HG03039 (cell line): ENCODE results near the gene NRK.
"Not testable (repeated sequence)": the region's sequence is repeated elsewhere in the genome, so short reads cannot be mapped to it uniquely, and the experiment has no call there.

Experiments
- ATAC-seq: cut with Tn5 transposase; IDR thresholded peaks from one replicate; pipeline ENCODE4 v1.9.1; 2021; ENCODE audit warnings: mild to moderate bottlenecking, moderate library complexity; ENCODE audit not compliant: unreplicated experiment

NRK gene, protein sequence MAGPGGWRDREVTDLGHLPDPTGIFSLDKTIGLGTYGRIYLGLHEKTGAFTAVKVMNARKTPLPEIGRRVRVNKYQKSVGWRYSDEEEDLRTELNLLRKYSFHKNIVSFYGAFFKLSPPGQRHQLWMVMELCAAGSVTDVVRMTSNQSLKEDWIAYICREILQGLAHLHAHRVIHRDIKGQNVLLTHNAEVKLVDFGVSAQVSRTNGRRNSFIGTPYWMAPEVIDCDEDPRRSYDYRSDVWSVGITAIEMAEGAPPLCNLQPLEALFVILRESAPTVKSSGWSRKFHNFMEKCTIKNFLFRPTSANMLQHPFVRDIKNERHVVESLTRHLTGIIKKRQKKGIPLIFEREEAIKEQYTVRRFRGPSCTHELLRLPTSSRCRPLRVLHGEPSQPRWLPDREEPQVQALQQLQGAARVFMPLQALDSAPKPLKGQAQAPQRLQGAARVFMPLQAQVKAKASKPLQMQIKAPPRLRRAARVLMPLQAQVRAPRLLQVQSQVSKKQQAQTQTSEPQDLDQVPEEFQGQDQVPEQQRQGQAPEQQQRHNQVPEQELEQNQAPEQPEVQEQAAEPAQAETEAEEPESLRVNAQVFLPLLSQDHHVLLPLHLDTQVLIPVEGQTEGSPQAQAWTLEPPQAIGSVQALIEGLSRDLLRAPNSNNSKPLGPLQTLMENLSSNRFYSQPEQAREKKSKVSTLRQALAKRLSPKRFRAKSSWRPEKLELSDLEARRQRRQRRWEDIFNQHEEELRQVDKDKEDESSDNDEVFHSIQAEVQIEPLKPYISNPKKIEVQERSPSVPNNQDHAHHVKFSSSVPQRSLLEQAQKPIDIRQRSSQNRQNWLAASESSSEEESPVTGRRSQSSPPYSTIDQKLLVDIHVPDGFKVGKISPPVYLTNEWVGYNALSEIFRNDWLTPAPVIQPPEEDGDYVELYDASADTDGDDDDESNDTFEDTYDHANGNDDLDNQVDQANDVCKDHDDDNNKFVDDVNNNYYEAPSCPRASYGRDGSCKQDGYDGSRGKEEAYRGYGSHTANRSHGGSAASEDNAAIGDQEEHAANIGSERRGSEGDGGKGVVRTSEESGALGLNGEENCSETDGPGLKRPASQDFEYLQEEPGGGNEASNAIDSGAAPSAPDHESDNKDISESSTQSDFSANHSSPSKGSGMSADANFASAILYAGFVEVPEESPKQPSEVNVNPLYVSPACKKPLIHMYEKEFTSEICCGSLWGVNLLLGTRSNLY (N-terminal part only)

DNA sequence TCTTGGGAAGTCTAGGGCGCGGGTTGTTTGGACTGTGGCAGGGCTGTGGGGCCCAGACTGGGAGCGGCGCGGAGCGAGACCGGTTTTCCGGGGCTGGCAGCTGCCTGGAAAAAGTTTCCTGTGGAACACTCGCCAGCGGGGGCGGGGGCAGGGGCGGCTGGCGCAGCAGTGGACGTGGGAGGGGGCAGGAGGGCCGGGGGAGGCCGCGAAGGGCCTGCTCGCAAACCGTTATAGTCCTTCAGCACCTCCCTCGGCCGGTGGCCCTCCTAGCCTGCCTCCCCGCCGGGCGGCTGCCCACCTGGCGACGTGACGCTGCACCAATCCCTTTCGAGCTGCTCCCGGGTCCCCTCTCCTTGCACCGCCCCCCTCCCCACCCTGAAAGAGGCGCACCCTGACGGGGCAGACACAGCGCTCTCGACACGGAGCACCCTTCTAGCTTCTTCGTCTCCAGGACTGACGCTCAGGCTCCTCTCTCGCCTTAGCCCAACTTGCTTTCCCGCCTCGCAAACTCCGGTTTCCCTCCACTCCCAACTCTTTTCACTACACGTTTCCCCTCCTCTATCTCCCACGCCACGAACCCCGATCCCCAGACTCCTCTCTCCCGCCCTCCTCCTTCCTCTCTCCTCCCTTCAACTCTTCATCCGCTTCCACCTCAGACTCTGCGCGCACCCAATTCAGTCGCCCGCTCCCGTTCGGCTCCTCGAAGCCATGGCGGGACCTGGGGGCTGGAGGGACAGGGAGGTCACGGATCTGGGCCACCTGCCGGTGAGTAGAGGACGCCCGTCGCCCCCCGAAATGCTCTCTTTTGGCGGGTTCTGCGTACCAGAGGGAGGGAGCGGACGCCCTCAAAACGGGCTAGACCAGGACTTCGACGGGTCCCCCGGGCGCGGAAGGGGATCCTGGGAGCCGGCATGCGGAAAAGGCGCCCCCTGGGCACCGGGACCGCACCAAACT is at the start of gene NRK:
TSS of gene NRK (plus strand) at position 402 of the 954 bp plus-strand sequence. CDS start at position 709, 307 bp downstream.
- no peak for ATAC-seq

DNA sequence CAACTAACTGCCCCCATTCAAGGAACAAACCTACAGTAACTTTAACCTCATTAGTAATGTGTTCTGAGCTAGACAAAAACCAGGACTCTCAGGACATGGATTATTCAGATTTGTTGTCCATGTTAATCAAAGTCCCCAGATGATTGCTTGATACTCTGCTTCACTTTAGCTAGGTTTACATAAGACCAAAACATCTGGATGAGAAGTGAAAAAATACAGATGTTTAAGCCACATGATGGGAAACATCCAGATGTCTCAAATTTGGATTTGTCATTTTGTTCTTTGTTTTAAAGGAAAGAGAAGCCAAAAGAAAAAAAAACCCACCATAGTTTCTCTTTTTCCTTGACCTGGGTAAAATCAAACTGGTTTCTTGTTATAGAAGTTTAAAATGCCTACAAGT is 48.5 kb upstream of the NRK start:
- ATAC-seq = no peak

- ATAC-seq = no peak
Measured at GRCh38 chrX:105775679-105776078, 46.7 kb upstream of the NRK start.

DNA sequence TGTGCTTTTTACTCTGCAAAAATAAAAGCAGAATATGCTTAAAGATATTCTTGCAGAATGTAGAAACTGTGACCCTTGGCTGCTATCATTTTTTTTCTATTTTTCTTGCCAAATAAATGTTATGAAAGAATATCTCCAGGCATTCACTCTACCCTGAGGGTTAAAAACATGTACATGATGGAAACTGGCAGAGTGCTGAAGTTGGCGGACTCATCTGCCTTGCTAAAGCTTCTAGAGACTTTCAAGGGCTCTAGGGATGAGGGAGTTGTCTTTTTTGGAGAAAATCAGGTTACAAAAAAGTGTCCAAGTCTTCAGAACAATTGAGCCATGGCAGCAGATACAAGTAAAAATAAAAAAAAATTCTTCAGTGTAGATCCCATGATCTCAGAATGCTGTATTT is 40.5 kb upstream of the NRK start:
- ATAC-seq = no peak

DNA sequence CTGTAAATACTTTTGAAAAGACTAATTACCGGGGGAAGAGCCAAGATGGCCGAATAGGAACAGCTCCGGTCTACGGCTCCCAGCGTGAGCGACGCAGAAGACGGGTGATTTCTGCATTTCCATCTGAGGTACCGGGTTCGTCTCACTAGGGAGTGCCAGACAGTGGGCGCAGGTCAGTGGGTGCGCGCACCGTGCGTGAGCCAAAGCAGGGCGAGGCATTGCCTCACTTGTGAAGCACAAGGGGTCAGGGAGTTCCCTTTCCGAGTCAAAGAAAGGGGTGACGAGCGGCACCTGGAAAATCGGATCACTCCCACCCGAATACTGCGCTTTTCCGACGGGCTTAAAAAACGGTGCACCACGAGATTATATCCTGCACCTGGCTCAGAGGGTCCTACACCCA is 25.5 kb upstream of the NRK start:
- not testable (repeated sequence) for ATAC-seq

- ATAC-seq = no peak
Measured at GRCh38 chrX:105803891-105804290, 18.4 kb upstream of the NRK start.

DNA sequence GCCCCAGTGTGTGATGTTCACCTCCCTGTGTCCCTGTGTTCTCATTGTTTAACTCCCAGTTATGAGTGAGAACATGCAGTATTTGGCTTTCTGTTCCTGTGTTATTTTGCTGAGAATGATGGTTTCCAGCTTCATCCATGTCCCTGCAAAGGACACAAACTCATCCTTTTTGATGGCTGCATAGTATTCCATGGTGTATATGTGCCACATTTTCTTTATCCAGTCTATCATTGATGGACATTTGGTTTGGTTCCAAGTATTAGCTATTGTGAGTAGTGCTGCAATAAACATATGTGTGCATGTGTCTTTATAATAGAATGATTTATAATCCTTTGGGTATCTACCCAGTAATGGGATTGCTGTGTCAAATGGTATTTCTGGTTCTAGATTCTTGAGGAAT is 16.7 kb upstream of the NRK start:
- not testable (repeated sequence) for ATAC-seq

DNA sequence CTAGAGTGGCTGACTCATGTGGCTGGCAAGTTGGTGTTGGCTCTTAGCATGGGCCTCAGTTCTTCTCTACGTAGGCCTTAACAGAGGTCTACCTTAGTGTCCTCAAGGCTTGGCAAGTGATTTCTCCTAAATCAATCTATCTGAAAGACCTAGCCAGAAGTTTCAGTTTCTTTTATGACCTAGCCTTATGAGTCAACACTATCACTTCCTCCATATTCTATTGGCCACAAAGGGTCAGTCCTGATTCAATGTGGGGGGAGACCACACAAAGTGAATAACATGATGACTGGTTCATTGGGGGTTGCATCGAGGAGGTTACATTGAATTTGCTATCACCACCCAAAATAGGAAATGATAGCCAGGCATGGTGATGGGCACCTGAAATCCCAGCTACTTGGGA is 5.8 kb upstream of the NRK start:
- no peak for ATAC-seq

DNA sequence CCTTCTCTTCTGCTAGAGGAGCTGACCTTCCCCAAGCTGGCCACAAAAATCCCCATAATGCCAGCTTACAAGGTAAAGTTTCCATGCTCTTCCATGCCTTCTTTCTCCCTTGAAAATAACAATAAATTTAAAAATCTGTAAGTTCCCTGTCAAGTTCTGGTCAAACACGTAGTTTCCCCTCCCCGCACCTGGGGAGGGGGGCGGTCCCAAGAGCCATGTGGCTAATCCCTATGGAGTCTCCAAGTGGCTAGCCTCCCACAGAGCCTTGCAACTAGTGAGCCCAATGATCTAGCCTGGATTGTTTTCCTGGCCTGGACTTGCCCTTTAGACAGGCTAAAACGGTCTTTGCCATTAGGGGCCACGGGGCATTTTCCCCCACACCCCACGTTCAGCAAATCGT is 2.1 kb upstream of the NRK start:
- no peak for ATAC-seq

DNA sequence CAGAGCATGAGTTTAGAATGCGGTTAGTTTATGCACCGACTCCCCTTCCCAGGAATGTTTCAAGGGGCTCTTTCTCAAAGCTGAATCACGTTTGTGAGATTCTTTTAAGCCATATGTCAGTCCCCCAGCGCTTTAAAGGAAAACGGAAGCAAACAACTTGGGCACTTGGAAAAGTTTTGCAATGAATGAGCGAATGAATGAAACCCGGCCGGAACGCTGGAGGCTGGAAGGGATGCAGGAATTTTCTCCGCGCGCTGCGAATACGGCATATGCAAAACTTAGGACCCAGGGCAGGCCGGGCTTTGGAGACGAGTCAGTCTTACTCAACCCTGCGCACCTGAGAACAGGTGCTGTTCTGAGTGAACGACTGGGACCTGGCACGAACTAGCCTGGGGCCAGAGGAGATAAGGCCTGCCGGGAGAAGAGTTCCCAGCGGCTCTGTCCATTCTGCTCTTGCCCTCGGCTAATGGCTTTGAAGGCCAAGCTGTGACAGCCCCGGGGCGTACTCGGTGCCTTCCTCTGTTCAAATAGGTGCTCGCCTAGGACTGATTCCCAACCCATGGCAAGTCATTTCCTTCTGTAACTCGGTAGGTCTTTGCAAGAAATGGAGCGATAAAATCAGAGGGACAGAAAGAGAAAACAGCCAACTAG is 743 bp upstream of the NRK start:
- no peak for ATAC-seq

GRCh38 chrX:105823092-105823455 is 735 bp downstream of the NRK start:
- no peak for ATAC-seq

GRCh38 chrX:105829011-105829410 is 6.7 kb downstream of the NRK start:
- ATAC-seq = no peak

DNA sequence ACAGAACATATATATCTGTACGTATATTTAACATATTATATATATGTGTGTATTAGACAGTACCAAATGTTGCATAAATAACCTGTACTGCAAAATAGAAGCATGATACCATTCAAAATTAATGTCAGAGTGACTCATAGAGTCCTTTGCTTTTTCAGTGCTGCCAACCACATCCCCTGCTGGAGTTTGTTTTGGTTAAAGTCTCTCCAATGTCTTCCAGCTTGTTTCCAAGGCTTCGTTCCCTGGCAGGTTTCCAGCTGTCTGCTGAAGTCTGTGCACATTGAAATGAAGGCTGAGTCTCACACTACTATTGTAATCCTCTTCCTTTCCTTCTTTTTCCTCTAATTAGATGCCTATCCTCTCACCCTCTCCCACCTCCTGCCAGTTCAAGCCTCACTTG is 14.9 kb downstream of the NRK start:
- no peak for ATAC-seq

GRCh38 chrX:105845631-105846030 is 23.3 kb downstream of the NRK start:
- no peak for ATAC-seq

GRCh38 chrX:105850100-105850499 is 27.8 kb downstream of the NRK start:
- ATAC-seq = not testable (repeated sequence)

DNA sequence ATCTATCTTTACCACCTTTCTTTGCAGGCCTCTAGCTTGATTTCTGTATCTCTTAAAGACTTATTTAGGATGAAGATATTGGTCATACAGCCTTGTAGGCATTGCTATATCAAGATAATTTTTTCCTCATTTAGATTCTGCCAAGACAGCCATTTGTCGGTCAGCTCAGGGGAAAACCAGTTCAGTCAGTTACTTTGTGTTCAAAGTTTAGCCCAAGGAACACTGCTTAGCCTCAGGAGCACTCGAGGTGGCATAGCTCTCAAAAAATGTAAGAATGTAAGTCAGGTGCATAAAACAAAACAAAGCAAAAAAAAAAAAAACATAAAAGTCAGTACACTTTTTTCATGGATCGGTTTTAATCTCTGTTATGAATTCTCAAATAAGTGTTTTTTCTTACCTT is 43.4 kb downstream of the NRK start:
- ATAC-seq = no peak

GRCh38 chrX:105869701-105870100 is 47.4 kb downstream of the NRK start:
- ATAC-seq = no peak

DNA sequence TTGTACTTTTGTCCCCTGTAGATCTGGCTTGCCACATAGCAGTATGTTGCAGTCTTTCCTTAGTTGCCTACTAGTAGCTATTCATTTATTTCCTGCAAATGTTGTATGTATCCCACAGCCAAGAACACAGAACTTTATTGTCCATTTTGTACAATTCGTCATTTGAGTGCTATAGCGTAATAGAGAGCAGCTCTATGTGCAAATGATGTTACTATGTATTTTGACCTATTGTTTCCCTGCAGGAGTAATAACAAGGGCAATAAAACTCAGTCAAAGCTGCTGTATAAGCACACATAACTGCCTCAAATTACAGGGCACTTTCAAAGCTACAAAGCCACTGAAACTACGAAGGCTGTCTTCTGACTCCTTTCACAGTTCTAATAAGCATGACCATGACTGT is 48.1 kb downstream of the NRK start:
- no peak for ATAC-seq

DNA sequence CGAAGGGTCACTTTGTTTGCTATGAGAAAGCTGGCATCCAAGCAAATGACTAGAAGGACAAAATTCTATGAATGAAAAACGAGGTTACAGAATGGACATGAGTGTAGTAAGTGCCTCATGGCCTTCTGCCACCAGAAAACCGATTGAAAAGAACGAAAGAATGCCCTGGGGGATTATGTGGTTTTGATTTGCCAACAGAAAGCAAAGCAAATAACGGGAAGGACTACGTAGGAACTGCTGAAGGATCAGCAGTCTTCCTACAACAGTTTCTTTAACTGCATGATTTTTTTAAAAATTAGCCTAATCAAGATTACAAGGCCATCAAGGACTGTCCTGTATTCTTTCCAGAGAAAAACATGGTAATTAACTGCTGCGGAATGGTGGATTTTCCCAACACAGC is 50.6 kb downstream of the NRK start:
- ATAC-seq = no peak

DNA sequence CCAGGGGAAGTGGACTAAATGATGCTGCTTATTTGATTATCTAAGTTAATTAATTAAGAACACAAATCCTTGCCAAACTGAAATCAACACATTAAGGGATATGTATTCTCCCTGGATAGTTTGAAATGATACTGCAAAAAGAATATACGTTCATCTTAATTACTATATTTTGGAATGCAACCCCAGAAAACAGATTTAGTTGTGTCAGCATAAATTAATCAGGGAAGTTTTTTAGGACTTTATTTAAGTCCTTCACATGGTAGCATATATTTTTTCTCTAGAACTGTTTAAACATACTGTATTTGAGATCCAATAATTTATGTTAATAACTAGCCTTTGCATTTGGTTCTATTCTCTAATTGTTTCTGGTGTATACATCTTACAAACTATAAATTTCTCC is 52.5 kb downstream of the NRK start:
- ATAC-seq = no peak
